A673 (cell line): ENCODE data around the gene VAMP4. TPM values are rescaled to one million over a fixed set of nuclear protein-coding genes. Genes with fewer than 3 reads are reported as not detected.

Experiments
- BruUV-seq: library from RNA; stranded (reverse); fragments of 400-500 nt; replicated peaks from 2 replicates; lab custom pipeline; 2021; lab: Mats Ljungman, UMichigan
- CTCF ChIA-PET: fragments of 300-600 bp; sonication (Branson Sonifier 250); formaldehyde crosslinking; loops from one replicate; lab custom pipeline; 2022; ENCODE audit warnings: antibody characterized with exemption; lab: Charles Lee
- POLR2A ChIA-PET: fragments of 300-600 bp; sonication (Branson Sonifier 250); formaldehyde crosslinking; loops from one replicate; lab custom pipeline; 2022; ENCODE audit warnings: antibody characterized with exemption; ENCODE audit not compliant: low non-redundant PET; lab: Charles Lee
- DNase-seq: peaks from one replicate; pipeline ENCODE4 v3.0.0-alpha.2; 2015; ENCODE audit warnings: low spot score
- H3K27ac ChIP-seq: fragments of 200-600 bp; sonication (generic); 2 replicates; pipeline ENCODE4 v1.5.1; 2016; ENCODE audit warnings: mixed run types, low read depth, mild to moderate bottlenecking, mixed read lengths, antibody characterized with exemption, low read length; ENCODE audit not compliant: poor library complexity, severe bottlenecking
- H3K27me3 ChIP-seq: fragments of 200-600 bp; sonication (generic); replicated peaks from 2 replicates; pipeline ENCODE4 v1.6.1; 2017; ENCODE audit warnings: mixed run types, low read depth, mild to moderate bottlenecking, mixed read lengths, antibody characterized with exemption, low read length; ENCODE audit not compliant: insufficient read depth, poor library complexity
- H3K36me3 ChIP-seq: fragments of 200-600 bp; sonication (generic); 2 replicates; pipeline ENCODE4 v1.6.1; 2016; ENCODE audit warnings: mixed run types, mild to moderate bottlenecking, mixed read lengths, antibody characterized with exemption, low read length; ENCODE audit not compliant: insufficient read depth, poor library complexity, severe bottlenecking
- H3K4me1 ChIP-seq: fragments of 200-600 bp; sonication (generic); 2 replicates; pipeline ENCODE4 v1.6.1; 2017; ENCODE audit warnings: mixed run types, mild to moderate bottlenecking, mixed read lengths, antibody characterized with exemption, low read length; ENCODE audit not compliant: insufficient read depth, poor library complexity, severe bottlenecking
- H3K4me3 ChIP-seq: fragments of 200-600 bp; sonication (generic); 2 replicates; pipeline ENCODE4 v1.5.1; 2016; ENCODE audit warnings: low read depth, mixed run types, mild to moderate bottlenecking, mixed read lengths, low read length; ENCODE audit not compliant: poor library complexity, severe bottlenecking
- H3K9me3 ChIP-seq: fragments of 200-600 bp; sonication (generic); 2 replicates; pipeline ENCODE4 v1.6.1; 2016; ENCODE audit warnings: mixed run types, low read depth, mild to moderate bottlenecking, mixed read lengths, antibody characterized with exemption, low read length; ENCODE audit not compliant: poor library complexity, severe bottlenecking
- CTCF ChIP-seq: fragments of 300-800, 200-600 bp; sonication (generic); conservative IDR thresholded peaks from 2 replicates; pipeline ENCODE4 v1.5.1; 2017; ENCODE audit warnings: low read depth, mild to moderate bottlenecking, antibody characterized with exemption, low read length, moderate library complexity, mixed read lengths
- EZH2 ChIP-seq: fragments of 200-600 bp; sonication (generic); IDR thresholded peaks from 2 replicates; pipeline ENCODE4 v1.6.1; 2017; ENCODE audit warnings: borderline replicate concordance, low read depth, mild to moderate bottlenecking, mixed read lengths, antibody characterized with exemption, low read length; ENCODE audit not compliant: poor library complexity, severe bottlenecking
- intact Hi-C: fragments of 100-400 bp; cut with micrococcal nuclease; formaldehyde crosslinking; loops from one replicate; pipeline ENCODE4 v1.10.0; 2022; ENCODE audit not compliant: unreplicated experiment
- total RNA-seq: library from RNA; stranded (reverse); gene quantifications from 2 replicates; pipeline ENCODE4 v1.2.3, GENCODE V29; 2021

VAMP4 gene
- total RNA-seq, 1 experiment from 2014 or later, result 8.9 TPM

GRCh38 chr1:171784784-171785183 is 42.9 kb upstream of the VAMP4 start:
- Histone ChIP-seq H3K36me3 (peaks cover 58% of the 10 kb centered on the region), H3K4me1 (peaks cover 4% of the 10 kb centered on the region), H3K27ac (no peak overlapping the region), H3K27me3 (no peaks in the 10 kb centered on the region), H3K4me3 (no peak overlapping the region), H3K9me3 (no peaks in the 10 kb centered on the region)
- no TSS peak for BruUV-seq
- POLR2A ChIA-PET, result no interaction called here
- CTCF ChIA-PET, result no interaction called here
- intact Hi-C loops, result loop anchor here (5.0 kb wide), 1 partner anchor 137 kb away; no protein-coding TSS in a partner anchor
- no peak for TF ChIP-seq EZH2
- TF ChIP-seq CTCF, result no peak
- no peak for DNase-seq

DNA sequence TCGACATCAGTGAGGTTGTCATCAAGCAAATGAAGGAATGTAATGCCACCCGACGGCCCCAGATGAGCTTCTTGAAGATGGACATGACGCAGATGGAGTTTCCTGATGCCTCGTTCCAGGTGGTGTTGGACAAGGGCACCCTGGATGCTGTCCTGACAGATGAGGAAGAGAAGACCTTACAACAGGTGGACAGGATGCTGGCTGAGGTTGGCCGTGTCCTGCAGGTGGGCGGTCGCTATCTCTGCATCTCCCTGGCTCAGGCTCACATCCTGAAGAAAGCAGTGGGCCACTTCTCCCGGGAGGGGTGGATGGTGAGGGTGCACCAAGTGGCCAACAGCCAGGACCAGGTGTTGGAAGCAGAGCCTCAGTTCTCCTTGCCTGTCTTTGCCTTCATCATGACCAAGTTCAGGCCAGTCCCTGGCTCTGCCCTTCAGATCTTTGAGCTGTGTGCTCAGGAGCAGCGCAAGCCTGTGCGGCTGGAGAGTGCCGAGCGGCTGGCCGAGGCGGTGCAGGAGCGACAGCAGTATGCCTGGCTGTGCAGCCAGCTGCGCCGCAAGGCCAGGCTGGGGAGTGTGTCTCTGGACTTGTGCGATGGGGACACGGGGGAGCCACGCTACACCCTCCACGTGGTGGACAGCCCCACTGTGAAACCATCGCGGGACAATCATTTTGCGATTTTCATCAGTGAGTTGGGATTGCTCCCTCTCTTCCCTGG is 42.1 kb upstream of the VAMP4 start:
- CTCF ChIA-PET, result no interaction called here
- H3K9me3 ChIP-seq, result no peaks in the 10 kb centered on the region
- TF ChIP-seq CTCF (no peak), EZH2 (no peak)
- no peak overlapping the region for H3K27ac ChIP-seq
- no peak overlapping the region for H3K4me3 ChIP-seq
- H3K36me3 ChIP-seq, result peaks cover 50% of the 10 kb centered on the region
- intact Hi-C loops, result loop anchor here (5.0 kb wide), 1 partner anchor 137 kb away; no protein-coding TSS in a partner anchor
- POLR2A ChIA-PET, result no interaction called here
- no peak for DNase-seq
- BruUV-seq, result no TSS peak
- H3K4me1 ChIP-seq, result peaks cover 4% of the 10 kb centered on the region
- no peaks in the 10 kb centered on the region for H3K27me3 ChIP-seq

- H3K27ac ChIP-seq, result peak within 1 kb of the TSS; percentile 78
- peak; percentile 100 for DNase-seq
- no peaks in the 10 kb centered on the region for H3K27me3 ChIP-seq
- H3K36me3 ChIP-seq, result peaks cover 27% of the 10 kb centered on the region
- TF ChIP-seq EZH2 (no peak), CTCF (no peak)
- H3K4me3 ChIP-seq, result peak within 1 kb of the TSS; percentile 56
- H3K9me3 ChIP-seq, result no peaks in the 10 kb centered on the region
- CTCF ChIA-PET, result interaction anchor here (0.5 kb wide), 1 partner anchor 38 kb away, joined by 14 read pairs; no protein-coding TSS in a partner anchor
- peaks cover 4% of the 10 kb centered on the region for H3K4me1 ChIP-seq
- no TSS peak for BruUV-seq
- POLR2A ChIA-PET, result interaction anchor here (0.7 kb wide), 1 partner anchor 61 kb away, joined by 3 read pairs; no protein-coding TSS in a partner anchor
- intact Hi-C loops, result loop anchor here (2.0 to 5.0 kb wide), 2 partner anchors 39 to 134 kb away; partner anchors contain the start of gene VAMP4
Observed at GRCh38 chr1:171781176-171781875, 39.5 kb upstream of the VAMP4 start, which contains the start of gene METTL13. Gene METTL13, plus strand, starts transcription at chr1:171781660. Its CDS starts 308 bp downstream, at chr1:171781968.
